GM08714 (cell line): ENCODE data around the gene NSUN3.

Source experiments
- H3K4me3 ChIP-seq: fragments of 200-500 bp; sonication (Bioruptor generic); 2 replicates; pipeline ENCODE4 v1.5.1; 2014; ENCODE audit warnings: mild to moderate bottlenecking, low read length, inconsistent platforms
- ZNF274 ChIP-seq: IDR thresholded peaks from 2 replicates; pipeline ENCODE4 v1.6.1; 2012; ENCODE audit warnings: mild to moderate bottlenecking, low read depth, low read length

Gene NSUN3

GRCh38 chr3:94175677-94176076 is 112.8 kb downstream of the NSUN3 start:
- no peak for TF ChIP-seq ZNF274
- H3K4me3 ChIP-seq, result no peak overlapping the region

GRCh38 chr3:94176988-94177745 is 114.3 kb downstream of the NSUN3 start:
- H3K4me3 ChIP-seq, result no peak overlapping the region
- TF ChIP-seq ZNF274, result no peak
